Cerebellar nuclear complex (tissue), 1 donor: ENCODE data around the gene TCN2.
A peak's percentile ranks its signal among the peaks of the same experiment; 100 is the strongest.
"Not testable (repeated sequence)": the region's sequence is repeated elsewhere in the genome, so short reads cannot be mapped to it uniquely, and the experiment has no call there.

Experiments
- DNase-seq, 2 experiments: peaks; one replicate each; lab custom pipeline; 2025; lab: John Stamatoyannopoulos, UW

TCN2 gene

GRCh38 chr22:30647536-30647935 is 40.6 kb downstream of the TCN2 start:
- DNase-seq: no peak

- DNase-seq: no peak
Measured at GRCh38 chr22:30648825-30649224, 41.9 kb downstream of the TCN2 start.

- DNase-seq: no peak
Measured at GRCh38 chr22:30649430-30650007, 42.5 kb downstream of the TCN2 start.

GRCh38 chr22:30650508-30651116 is 43.6 kb downstream of the TCN2 start:
- no peak for DNase-seq

- no peak for DNase-seq
Measured at GRCh38 chr22:30652852-30653251, 45.9 kb downstream of the TCN2 start.

GRCh38 chr22:30654361-30654760 is 47.4 kb downstream of the TCN2 start:
- DNase-seq: no peak

- DNase-seq: no peak
Measured at GRCh38 chr22:30655532-30655931, 48.6 kb downstream of the TCN2 start.

- DNase-seq: no peak
Measured at GRCh38 chr22:30662040-30662439, 55.1 kb downstream of the TCN2 start.

- no peak for DNase-seq
Measured at GRCh38 chr22:30664798-30665197, 57.8 kb downstream of the TCN2 start.

GRCh38 chr22:30665266-30665665 is 58.3 kb downstream of the TCN2 start:
- DNase-seq: no peak

- DNase-seq: no peak
Measured at GRCh38 chr22:30665786-30666185, 58.8 kb downstream of the TCN2 start.

GRCh38 chr22:30667107-30667493 is 60.1 kb downstream of the TCN2 start:
- no peak for DNase-seq

- peak; percentile 41 to 50 for DNase-seq
Measured at GRCh38 chr22:30667494-30668385, 60.8 kb downstream of the TCN2 start, which contains the start of gene DUSP18. TSS of gene DUSP18 (minus strand) at chr22:30667875. CDS start at chr22:30664003, 3,872 bp downstream.

- no peak for DNase-seq
Measured at GRCh38 chr22:30668386-30668710, 61.4 kb downstream of the TCN2 start.

GRCh38 chr22:30671071-30671470 is 64.1 kb downstream of the TCN2 start:
- no peak for DNase-seq

- DNase-seq: no peak
Measured at GRCh38 chr22:30673136-30673535, 66.2 kb downstream of the TCN2 start.

GRCh38 chr22:30674482-30674881 is 67.5 kb downstream of the TCN2 start:
- no peak for DNase-seq

- DNase-seq: no peak
Measured at GRCh38 chr22:30675436-30675835, 68.5 kb downstream of the TCN2 start.

GRCh38 chr22:30676565-30676964 is 69.6 kb downstream of the TCN2 start:
- not testable (repeated sequence) for DNase-seq
